A673 (cell line): ENCODE results near the gene CDK5RAP3. TPM values are rescaled to one million over a fixed set of nuclear protein-coding genes. Genes with fewer than 3 reads are reported as not detected.
"Not testable (repeated sequence)": the region's sequence is repeated elsewhere in the genome, so short reads cannot be mapped to it uniquely, and the experiment has no call there.

ENCODE experiments used
- BruUV-seq: library from RNA; stranded (reverse); fragments of 400-500 nt; replicated peaks from 2 replicates; lab custom pipeline; 2021; lab: Mats Ljungman, UMichigan
- CTCF ChIA-PET: fragments of 300-600 bp; sonication (Branson Sonifier 250); formaldehyde crosslinking; loops from one replicate; lab custom pipeline; 2022; ENCODE audit warnings: antibody characterized with exemption; lab: Charles Lee
- POLR2A ChIA-PET: fragments of 300-600 bp; sonication (Branson Sonifier 250); formaldehyde crosslinking; loops from one replicate; lab custom pipeline; 2022; ENCODE audit warnings: antibody characterized with exemption; ENCODE audit not compliant: low non-redundant PET; lab: Charles Lee
- DNase-seq: peaks from one replicate; pipeline ENCODE4 v3.0.0-alpha.2; 2015; ENCODE audit warnings: low spot score
- H3K27ac ChIP-seq: fragments of 200-600 bp; sonication (generic); 2 replicates; pipeline ENCODE4 v1.5.1; 2016; ENCODE audit warnings: mixed run types, low read depth, mild to moderate bottlenecking, mixed read lengths, antibody characterized with exemption, low read length; ENCODE audit not compliant: poor library complexity, severe bottlenecking
- H3K27me3 ChIP-seq: fragments of 200-600 bp; sonication (generic); replicated peaks from 2 replicates; pipeline ENCODE4 v1.6.1; 2017; ENCODE audit warnings: mixed run types, low read depth, mild to moderate bottlenecking, mixed read lengths, antibody characterized with exemption, low read length; ENCODE audit not compliant: insufficient read depth, poor library complexity
- H3K36me3 ChIP-seq: fragments of 200-600 bp; sonication (generic); 2 replicates; pipeline ENCODE4 v1.6.1; 2016; ENCODE audit warnings: mixed run types, mild to moderate bottlenecking, mixed read lengths, antibody characterized with exemption, low read length; ENCODE audit not compliant: insufficient read depth, poor library complexity, severe bottlenecking
- H3K4me1 ChIP-seq: fragments of 200-600 bp; sonication (generic); 2 replicates; pipeline ENCODE4 v1.6.1; 2017; ENCODE audit warnings: mixed run types, mild to moderate bottlenecking, mixed read lengths, antibody characterized with exemption, low read length; ENCODE audit not compliant: insufficient read depth, poor library complexity, severe bottlenecking
- H3K4me3 ChIP-seq: fragments of 200-600 bp; sonication (generic); 2 replicates; pipeline ENCODE4 v1.5.1; 2016; ENCODE audit warnings: low read depth, mixed run types, mild to moderate bottlenecking, mixed read lengths, low read length; ENCODE audit not compliant: poor library complexity, severe bottlenecking
- H3K9me3 ChIP-seq: fragments of 200-600 bp; sonication (generic); 2 replicates; pipeline ENCODE4 v1.6.1; 2016; ENCODE audit warnings: mixed run types, low read depth, mild to moderate bottlenecking, mixed read lengths, antibody characterized with exemption, low read length; ENCODE audit not compliant: poor library complexity, severe bottlenecking
- CTCF ChIP-seq: fragments of 300-800, 200-600 bp; sonication (generic); conservative IDR thresholded peaks from 2 replicates; pipeline ENCODE4 v1.5.1; 2017; ENCODE audit warnings: low read depth, mild to moderate bottlenecking, antibody characterized with exemption, low read length, moderate library complexity, mixed read lengths
- EZH2 ChIP-seq: fragments of 200-600 bp; sonication (generic); IDR thresholded peaks from 2 replicates; pipeline ENCODE4 v1.6.1; 2017; ENCODE audit warnings: borderline replicate concordance, low read depth, mild to moderate bottlenecking, mixed read lengths, antibody characterized with exemption, low read length; ENCODE audit not compliant: poor library complexity, severe bottlenecking
- intact Hi-C: fragments of 100-400 bp; cut with micrococcal nuclease; formaldehyde crosslinking; loops from one replicate; pipeline ENCODE4 v1.10.0; 2022; ENCODE audit not compliant: unreplicated experiment
- total RNA-seq: library from RNA; stranded (reverse); gene quantifications from 2 replicates; pipeline ENCODE4 v1.2.3, GENCODE V29; 2021

Gene CDK5RAP3
- total RNA-seq, 1 experiment from 2014 or later: 172 TPM

- H3K27me3 ChIP-seq: no peaks in the 10 kb centered on the region
- H3K4me3 ChIP-seq: no peak overlapping the region
- ChIA-PET CTCF (interaction anchor here (2.1 kb wide), 1 partner anchor 36 kb away, joined by 23 read pairs; no protein-coding TSS in a partner anchor), POLR2A (no interaction called here)
- H3K27ac ChIP-seq: peak overlapping the region; percentile 83
- H3K36me3 ChIP-seq: no peaks in the 10 kb centered on the region
- TF ChIP-seq CTCF: no peak
- TF ChIP-seq EZH2: no peak
- intact Hi-C loops: no loop called here
- H3K9me3 ChIP-seq: no peaks in the 10 kb centered on the region
- DNase-seq: no peak
- peaks cover 65% of the 10 kb centered on the region for H3K4me1 ChIP-seq
- no TSS peak for BruUV-seq
Measured at GRCh38 chr17:48013876-48014594, 43.1 kb downstream of the CDK5RAP3 start.

GRCh38 chr17:48014595-48015111 is 43.7 kb downstream of the CDK5RAP3 start:
- ChIA-PET POLR2A (no interaction called here), CTCF (interaction anchor here (2.1 kb wide), 1 partner anchor 36 kb away, joined by 23 read pairs; no protein-coding TSS in a partner anchor)
- Histone ChIP-seq H3K36me3 (no peaks in the 10 kb centered on the region), H3K4me3 (no peak overlapping the region), H3K9me3 (no peaks in the 10 kb centered on the region), H3K27ac (peak overlapping the region; percentile 83), H3K27me3 (no peaks in the 10 kb centered on the region), H3K4me1 (peaks cover 65% of the 10 kb centered on the region)
- peak; percentile 91 for DNase-seq
- BruUV-seq: no TSS peak
- intact Hi-C loops: loop anchor here (5.0 kb wide), 1 partner anchor 172 kb away; the partner anchor contains the start of gene SCRN2
- no peak for TF ChIP-seq CTCF
- no peak for TF ChIP-seq EZH2

GRCh38 chr17:48016112-48016511 is 45.2 kb downstream of the CDK5RAP3 start:
- Histone ChIP-seq H3K36me3 (no peaks in the 10 kb centered on the region), H3K9me3 (no peaks in the 10 kb centered on the region), H3K27ac (peak overlapping the region; percentile 31), H3K4me1 (peaks cover 62% of the 10 kb centered on the region), H3K4me3 (no peak overlapping the region), H3K27me3 (no peaks in the 10 kb centered on the region)
- ChIA-PET POLR2A (no interaction called here), CTCF (interaction anchor here (0.6 to 1.5 kb wide), 3 partner anchors 38 to 475 kb away, joined by 3 to 6 read pairs (median 4); no protein-coding TSS in a partner anchor)
- no TSS peak for BruUV-seq
- intact Hi-C loops: loop anchor here (5.0 kb wide), 1 partner anchor 174 kb away; the partner anchor contains the start of gene SCRN2
- TF ChIP-seq CTCF (no peak), EZH2 (no peak)
- no peak for DNase-seq

DNA sequence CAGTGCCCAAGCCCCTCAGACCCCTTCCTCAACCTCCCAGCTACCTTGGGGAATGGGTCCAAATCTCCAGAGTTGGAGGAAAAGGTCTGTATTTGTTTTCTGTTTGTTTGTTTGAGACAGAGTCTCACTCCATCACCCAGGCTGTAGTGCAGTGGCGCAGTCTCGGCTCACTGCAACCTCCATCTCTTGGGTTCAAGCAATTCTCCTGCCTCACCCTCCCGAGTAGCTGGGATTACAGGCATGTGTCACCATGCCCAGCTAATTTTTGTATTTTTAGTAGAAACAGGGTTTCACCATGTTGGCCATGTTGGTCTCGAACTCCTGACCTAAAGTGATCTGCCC is 46.9 kb downstream of the CDK5RAP3 start:
- BruUV-seq, H3K4me3 ChIP-seq, H3K9me3 ChIP-seq, DNase-seq, POLR2A ChIA-PET, H3K27me3 ChIP-seq, H3K36me3 ChIP-seq: not testable (repeated sequence)
- intact Hi-C loops: loop anchor here (1.0 to 5.0 kb wide), 3 partner anchors 39 to 175 kb away; partner anchors contain the start of gene SCRN2
- peak overlapping the region; percentile 41 for H3K27ac ChIP-seq
- CTCF ChIA-PET: interaction anchor here (0.9 to 2.3 kb wide), 10 partner anchors 14 to 71 kb away, joined by 3 to 45 read pairs (median 6); partner anchors contain the start of gene CDK5RAP3
- H3K4me1 ChIP-seq: peaks cover 64% of the 10 kb centered on the region
